HG03378 (cell line): ENCODE data around the gene NSG1.

ENCODE experiments used
- ATAC-seq: cut with Tn5 transposase; IDR thresholded peaks from one replicate; pipeline ENCODE4 v1.9.1; 2021; ENCODE audit warnings: mild to moderate bottlenecking, moderate library complexity; ENCODE audit not compliant: unreplicated experiment

Gene NSG1

GRCh38 chr4:4368809-4369580 is 17.9 kb upstream of the NSG1 start:
- ATAC-seq: no peak

- no peak for ATAC-seq
Measured at GRCh38 chr4:4374388-4375098, 12.4 kb upstream of the NSG1 start.

GRCh38 chr4:4376074-4376473 is 10.8 kb upstream of the NSG1 start:
- no peak for ATAC-seq

- ATAC-seq: no peak
Measured at GRCh38 chr4:4377191-4377590, 9.7 kb upstream of the NSG1 start.

GRCh38 chr4:4377732-4378460 is 9.0 kb upstream of the NSG1 start:
- no peak for ATAC-seq

- no peak for ATAC-seq
Measured at GRCh38 chr4:4379540-4380087, 7.3 kb upstream of the NSG1 start.

GRCh38 chr4:4383085-4383484 is 3.8 kb upstream of the NSG1 start:
- ATAC-seq: no peak

- ATAC-seq: no peak
Measured at GRCh38 chr4:4384837-4385236, 2.1 kb upstream of the NSG1 start.

GRCh38 chr4:4385729-4386295 is 1.1 kb upstream of the NSG1 start:
- no peak for ATAC-seq

- no peak for ATAC-seq
Measured at GRCh38 chr4:4386296-4386735, 586 bp upstream of the NSG1 start.

GRCh38 chr4:4387531-4388310 is 819 bp downstream of the NSG1 start:
- no peak for ATAC-seq

GRCh38 chr4:4388311-4388790 is 1.4 kb downstream of the NSG1 start:
- ATAC-seq: no peak

- no peak for ATAC-seq
Measured at GRCh38 chr4:4388836-4389575, 2.1 kb downstream of the NSG1 start.

GRCh38 chr4:4390046-4390445 is 3.1 kb downstream of the NSG1 start:
- ATAC-seq: no peak

- no peak for ATAC-seq
Measured at GRCh38 chr4:4390515-4391240, 3.8 kb downstream of the NSG1 start.

- no peak for ATAC-seq
Measured at GRCh38 chr4:4391866-4392265, 5.0 kb downstream of the NSG1 start.

GRCh38 chr4:4392501-4393183 is 5.7 kb downstream of the NSG1 start:
- no peak for ATAC-seq

GRCh38 chr4:4394644-4395043 is 7.7 kb downstream of the NSG1 start:
- ATAC-seq: no peak
